C4-2B (cell line): ENCODE data around the gene BBS5.
"Not testable (repeated sequence)": the region's sequence is repeated elsewhere in the genome, so short reads cannot be mapped to it uniquely, and the experiment has no call there.

Experiments
- H3K27ac ChIP-seq: fragments of 450-650 bp; 2 replicates; pipeline ENCODE4 v1.5.1; 2017
- CTCF ChIP-seq: fragments of 450-650 bp; conservative IDR thresholded peaks from 2 replicates; pipeline ENCODE4 v1.5.1; 2017; ENCODE audit warnings: mild to moderate bottlenecking
- ZFX ChIP-seq: fragments of 450-650 bp; IDR thresholded peaks from 2 replicates; pipeline ENCODE4 v1.6.1; 2017

The BBS5 gene

GRCh38 chr2:169520896-169521295 is 41.6 kb downstream of the BBS5 start:
- no peak overlapping the region for H3K27ac ChIP-seq
- no peak for TF ChIP-seq CTCF

GRCh38 chr2:169523681-169524080 is 44.4 kb downstream of the BBS5 start:
- TF ChIP-seq ZFX (no peak), CTCF (no peak)

DNA sequence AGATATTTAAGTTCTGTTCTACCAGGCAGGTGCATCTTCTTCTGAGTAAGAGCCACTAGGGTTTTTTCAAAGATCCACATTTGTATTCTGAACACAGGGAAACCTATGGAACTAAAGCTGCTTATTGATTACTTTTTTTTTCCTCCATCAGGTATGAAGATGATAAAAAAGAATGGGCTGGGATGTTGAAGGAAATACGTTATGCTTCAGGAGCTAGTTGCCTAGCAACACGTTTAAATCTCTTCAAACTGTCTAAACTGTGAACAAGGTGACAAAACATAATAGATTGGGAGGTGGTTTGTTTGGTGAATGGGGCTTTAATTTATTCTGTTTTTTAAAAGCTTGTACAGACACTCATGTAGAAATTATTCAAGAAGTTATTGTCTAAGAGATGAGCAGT is 46.1 kb downstream of the BBS5 start:
- TF ChIP-seq ZFX (no peak), CTCF (no peak)
- H3K27ac ChIP-seq, result no peak overlapping the region

More at GRCh38 chr2:169523681-169524080, 44.4 kb downstream of the BBS5 start:
- H3K27ac ChIP-seq, result no peak overlapping the region

DNA sequence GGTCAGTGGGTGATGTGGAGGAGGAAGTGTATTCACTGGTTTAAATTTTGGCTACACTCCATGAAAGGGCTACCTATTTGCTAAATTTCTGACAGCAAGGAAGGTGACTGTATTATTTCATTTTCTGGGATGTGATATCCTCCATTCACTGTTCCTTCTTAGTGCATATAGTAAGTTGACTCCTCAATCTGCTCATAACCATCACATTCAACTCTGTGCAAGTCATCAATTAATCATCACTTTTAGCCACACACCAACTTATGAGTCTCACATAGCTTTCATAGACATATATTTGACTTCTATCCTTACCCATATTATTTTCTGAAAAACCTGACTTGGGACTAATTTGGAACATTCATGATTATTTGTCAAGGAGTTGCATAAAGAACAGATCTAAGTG is 47.2 kb downstream of the BBS5 start:
- TF ChIP-seq CTCF (no peak), ZFX (no peak)
- no peak overlapping the region for H3K27ac ChIP-seq

GRCh38 chr2:169528271-169528701 is 49.0 kb downstream of the BBS5 start:
- TF ChIP-seq CTCF (peak; percentile 86), ZFX (no peak)
- H3K27ac ChIP-seq, result no peak overlapping the region

- H3K27ac ChIP-seq, result not testable (repeated sequence)
Measured at GRCh38 chr2:169539460-169539859, 60.2 kb downstream of the BBS5 start.

DNA sequence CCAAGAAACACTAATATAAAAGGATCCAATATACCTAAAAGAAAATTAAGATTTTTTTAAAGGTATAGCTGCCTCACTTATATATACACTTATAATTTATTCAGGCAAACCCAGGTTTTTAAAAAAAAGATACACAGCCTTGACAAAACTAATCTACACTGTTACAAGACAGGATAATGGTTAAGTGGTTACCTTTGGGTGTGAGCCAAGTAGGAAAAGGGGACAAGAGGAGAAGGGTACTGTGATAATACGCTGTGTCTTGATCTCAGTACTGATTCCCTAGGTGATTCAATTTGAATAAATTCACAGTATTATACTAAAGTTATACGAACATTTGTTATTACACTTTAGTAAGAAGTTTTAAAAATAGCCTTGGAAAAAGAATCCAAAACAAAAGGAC is 60.9 kb downstream of the BBS5 start:
- H3K27ac ChIP-seq, result no peak overlapping the region
- TF ChIP-seq ZFX, result no peak
- no peak for TF ChIP-seq CTCF

- TF ChIP-seq ZFX (no peak), CTCF (no peak)
- no peak overlapping the region for H3K27ac ChIP-seq
Measured at GRCh38 chr2:169542433-169542832, 63.1 kb downstream of the BBS5 start.
